Measurements from ENCODE around the gene REEP1. TPM values are rescaled to one million over a fixed set of nuclear protein-coding genes. Genes with fewer than 3 reads are reported as not detected.

The REEP1 gene
- total and polyA plus RNA-seq, 2 donors, result 0.38 to 1.3 TPM

DNA sequence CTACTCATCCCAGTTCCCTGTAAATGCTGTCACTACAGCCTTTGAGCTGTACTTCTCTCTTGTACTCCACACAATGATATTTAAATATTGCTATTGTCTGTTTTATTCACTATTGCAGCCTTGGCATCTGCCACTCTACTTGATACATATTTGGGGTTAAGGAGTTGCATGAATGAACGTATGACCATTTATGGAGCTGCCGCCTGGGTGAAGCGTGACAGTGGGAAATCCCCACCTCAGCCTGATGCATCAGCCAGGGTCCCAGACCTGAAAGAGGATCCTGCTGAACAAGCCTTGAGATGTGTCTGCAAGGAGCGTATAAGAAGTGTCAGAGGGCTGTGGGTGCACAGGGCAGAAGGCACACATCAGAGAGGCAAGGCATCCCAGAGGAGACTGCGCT lies 99.1 kb downstream of the REEP1 start:
- Histone ChIP-seq H3K4me1 (ENCODE audit: control insufficient read depth in 2 of 2, insufficient read depth in 2 of 2, low read length in 2 of 2) (peaks cover 0 to 5% of the 10 kb centered on the region in 2 donors), H3K36me3 (ENCODE audit: control insufficient read depth in 2 of 2, insufficient read depth in 2 of 2, low read length in 1 of 2) (no peaks in the 10 kb centered on the region), H3K9me3 (ENCODE audit: control insufficient read depth in 2 of 2, insufficient read depth in 1 of 2, low read length in 1 of 2) (no peaks in the 10 kb centered on the region), H3K27me3 (ENCODE audit: control insufficient read depth in 2 of 2, insufficient read depth in 1 of 2, low read length in 1 of 2) (no peaks in the 10 kb centered on the region), H3K4me3 (ENCODE audit: low read length in 2 of 2) (no peak overlapping the region), H3K27ac (ENCODE audit: low read depth in 1 of 2, low read length in 1 of 2) (no peak overlapping the region)
- WGBS, result 74% methylated on average over 5 of the region's 5 CpGs
- peak in 5 of 9 donors; percentile 8 to 45 (median 14) for DNase-seq (ENCODE audit: low read depth in 6 of 9, low spot score in 9 of 9)

DNA sequence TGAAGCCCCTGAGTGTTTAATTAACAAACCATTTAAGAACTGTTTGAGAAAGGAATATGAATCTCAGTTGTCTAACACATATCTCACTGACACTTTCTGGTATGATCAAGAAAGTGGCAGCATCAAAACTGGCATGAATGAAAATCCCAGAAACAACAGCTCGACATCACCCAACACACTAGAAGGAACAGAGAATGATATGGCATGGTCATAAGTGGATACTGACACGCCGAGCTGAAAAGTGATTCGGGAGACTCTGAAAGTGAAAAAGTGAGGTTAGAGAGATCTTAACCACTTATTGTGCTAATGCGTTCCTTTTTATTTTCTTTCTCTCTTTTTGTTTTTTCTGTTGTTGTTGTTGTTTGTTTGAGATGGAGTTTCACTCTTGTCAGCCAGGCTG lies 100.3 kb downstream of the REEP1 start:
- H3K27me3 ChIP-seq (ENCODE audit: control insufficient read depth in 2 of 2, insufficient read depth in 1 of 2, low read length in 1 of 2), result no peaks in the 10 kb centered on the region
- no peak for DNase-seq (ENCODE audit: low read depth in 6 of 9, low spot score in 9 of 9)
- no peak overlapping the region for H3K4me3 ChIP-seq (ENCODE audit: low read length in 2 of 2)
- peaks cover 0 to 5% of the 10 kb centered on the region in 2 donors for H3K4me1 ChIP-seq (ENCODE audit: control insufficient read depth in 2 of 2, insufficient read depth in 2 of 2, low read length in 2 of 2)
- H3K36me3 ChIP-seq (ENCODE audit: control insufficient read depth in 2 of 2, insufficient read depth in 2 of 2, low read length in 1 of 2), result no peaks in the 10 kb centered on the region
- no peak overlapping the region for H3K27ac ChIP-seq (ENCODE audit: low read depth in 1 of 2, low read length in 1 of 2)
- H3K9me3 ChIP-seq (ENCODE audit: control insufficient read depth in 2 of 2, insufficient read depth in 1 of 2, low read length in 1 of 2), result no peaks in the 10 kb centered on the region
- WGBS, result 89% methylated on average over 5 of the region's 5 CpGs

DNA sequence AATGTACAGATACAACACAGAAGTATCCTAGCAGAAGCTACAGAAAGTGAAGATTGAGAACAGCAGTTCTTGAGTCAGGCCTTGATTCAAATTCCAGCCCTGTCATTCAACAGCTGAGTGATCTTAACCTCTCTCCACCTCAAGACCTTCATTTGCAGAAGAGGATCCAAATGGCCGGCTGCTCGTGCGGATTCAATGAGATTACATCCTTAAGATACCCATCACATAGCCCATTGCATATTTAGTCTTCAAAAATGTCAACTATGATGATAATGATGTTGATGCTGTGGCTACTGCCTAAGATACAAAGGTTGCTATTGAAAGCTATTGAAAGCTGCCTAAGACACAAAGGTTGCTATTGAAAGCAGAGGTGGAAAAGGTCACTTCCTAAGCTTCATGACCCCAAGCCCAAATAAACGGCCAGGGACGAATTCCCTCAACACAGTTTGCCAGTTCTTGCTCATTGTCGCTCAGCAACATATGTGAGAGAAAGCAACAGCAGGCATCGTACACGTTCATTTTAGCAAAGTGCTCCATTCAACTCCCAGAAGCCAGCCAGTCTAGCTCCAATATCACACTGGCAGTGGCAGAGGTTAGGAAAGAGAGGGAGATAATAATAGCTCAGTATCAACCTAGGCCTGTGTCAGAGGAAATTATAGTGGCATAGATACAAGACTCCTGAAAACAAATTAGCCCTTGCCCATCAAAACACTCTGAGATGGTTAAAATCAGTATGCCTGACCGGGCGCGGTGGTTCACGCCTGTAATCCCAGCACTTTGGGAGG lies 102.0 kb downstream of the REEP1 start:
- no peak overlapping the region for H3K27ac ChIP-seq (ENCODE audit: low read depth in 1 of 2, low read length in 1 of 2)

DNA sequence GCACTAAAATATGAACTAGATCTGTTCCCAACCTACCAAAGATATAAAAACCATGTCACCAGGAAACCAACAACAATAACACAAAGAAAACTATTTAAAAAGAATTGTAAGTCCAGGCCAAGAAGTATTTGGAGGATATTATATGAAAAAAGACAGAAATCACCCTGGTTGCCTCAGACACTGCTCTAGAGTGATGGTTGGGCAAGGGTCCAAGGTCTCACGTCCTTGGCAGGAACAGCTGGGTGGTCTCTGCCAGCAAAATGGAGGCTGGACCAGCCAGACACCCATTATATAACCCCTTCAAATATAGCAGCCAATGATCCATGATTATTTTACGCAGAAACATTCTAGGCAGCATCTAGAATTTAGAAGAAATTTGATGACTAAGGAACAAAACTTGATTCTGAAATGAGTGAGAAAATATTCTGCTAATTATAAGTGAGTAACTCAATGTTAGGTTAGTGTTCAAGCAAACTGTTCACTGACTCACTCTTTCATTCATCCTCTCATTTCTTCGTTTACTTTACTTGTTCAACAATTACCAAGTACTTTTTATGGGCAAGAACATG lies 102.8 kb downstream of the REEP1 start:
- H3K4me1 ChIP-seq (ENCODE audit: control insufficient read depth in 2 of 2, insufficient read depth in 2 of 2, low read length in 2 of 2), result peaks cover 0 to 5% of the 10 kb centered on the region in 2 donors
- no peaks in the 10 kb centered on the region for H3K9me3 ChIP-seq (ENCODE audit: control insufficient read depth in 2 of 2, insufficient read depth in 1 of 2, low read length in 1 of 2)
- 88% methylated on average over 3 of the region's 3 CpGs for WGBS
- no peak overlapping the region for H3K4me3 ChIP-seq (ENCODE audit: low read length in 2 of 2)
- H3K36me3 ChIP-seq (ENCODE audit: control insufficient read depth in 2 of 2, insufficient read depth in 2 of 2, low read length in 1 of 2), result no peaks in the 10 kb centered on the region
- no peak overlapping the region for H3K27ac ChIP-seq (ENCODE audit: low read depth in 1 of 2, low read length in 1 of 2)
- DNase-seq (ENCODE audit: low read depth in 6 of 9, low spot score in 9 of 9), result no peak
- H3K27me3 ChIP-seq (ENCODE audit: control insufficient read depth in 2 of 2, insufficient read depth in 1 of 2, low read length in 1 of 2), result no peaks in the 10 kb centered on the region

More for the DNA sequence above, 102.0 kb downstream of the REEP1 start:
- Histone ChIP-seq H3K27me3 (ENCODE audit: control insufficient read depth in 2 of 2, insufficient read depth in 1 of 2, low read length in 1 of 2) (no peaks in the 10 kb centered on the region), H3K4me3 (ENCODE audit: low read length in 2 of 2) (no peak overlapping the region), H3K4me1 (ENCODE audit: control insufficient read depth in 2 of 2, insufficient read depth in 2 of 2, low read length in 2 of 2) (peaks cover 0 to 5% of the 10 kb centered on the region in 2 donors), H3K36me3 (ENCODE audit: control insufficient read depth in 2 of 2, insufficient read depth in 2 of 2, low read length in 1 of 2) (no peaks in the 10 kb centered on the region), H3K9me3 (ENCODE audit: control insufficient read depth in 2 of 2, insufficient read depth in 1 of 2, low read length in 1 of 2) (no peaks in the 10 kb centered on the region)
- no peak for DNase-seq (ENCODE audit: low read depth in 6 of 9, low spot score in 9 of 9)
- WGBS, result 91% methylated on average over 12 of the region's 12 CpGs

DNA sequence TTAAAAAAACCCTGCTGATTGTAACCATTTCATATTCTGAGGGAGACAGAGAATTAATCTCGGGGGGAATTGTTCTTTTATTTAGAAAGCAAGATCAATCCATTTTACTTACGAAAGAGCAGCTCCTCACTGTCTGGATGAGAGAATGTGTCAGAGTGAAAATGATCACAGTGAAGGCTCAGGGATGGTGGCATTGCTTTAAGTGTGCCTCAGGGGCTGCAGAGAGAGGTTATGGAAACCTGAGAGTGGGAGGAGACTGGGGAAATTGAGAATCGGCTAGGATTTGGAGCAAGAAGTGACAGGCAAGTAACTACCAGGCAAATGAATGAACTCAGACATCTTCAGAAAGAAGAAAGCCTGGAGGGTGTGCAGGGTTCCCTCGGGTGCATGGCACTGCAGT lies 104.0 kb downstream of the REEP1 start:
- no peak overlapping the region for H3K27ac ChIP-seq (ENCODE audit: low read depth in 1 of 2, low read length in 1 of 2)
- WGBS, result 86% methylated on average over 4 of the region's 4 CpGs
- H3K4me1 ChIP-seq (ENCODE audit: control insufficient read depth in 2 of 2, insufficient read depth in 2 of 2, low read length in 2 of 2), result peaks cover 0 to 6% of the 10 kb centered on the region in 2 donors
- no peaks in the 10 kb centered on the region for H3K36me3 ChIP-seq (ENCODE audit: control insufficient read depth in 2 of 2, insufficient read depth in 2 of 2, low read length in 1 of 2)
- no peak for DNase-seq (ENCODE audit: low read depth in 6 of 9, low spot score in 9 of 9)
- H3K4me3 ChIP-seq (ENCODE audit: low read length in 2 of 2), result no peak overlapping the region
- H3K9me3 ChIP-seq (ENCODE audit: control insufficient read depth in 2 of 2, insufficient read depth in 1 of 2, low read length in 1 of 2), result no peaks in the 10 kb centered on the region
- H3K27me3 ChIP-seq (ENCODE audit: control insufficient read depth in 2 of 2, insufficient read depth in 1 of 2, low read length in 1 of 2), result no peaks in the 10 kb centered on the region

DNA sequence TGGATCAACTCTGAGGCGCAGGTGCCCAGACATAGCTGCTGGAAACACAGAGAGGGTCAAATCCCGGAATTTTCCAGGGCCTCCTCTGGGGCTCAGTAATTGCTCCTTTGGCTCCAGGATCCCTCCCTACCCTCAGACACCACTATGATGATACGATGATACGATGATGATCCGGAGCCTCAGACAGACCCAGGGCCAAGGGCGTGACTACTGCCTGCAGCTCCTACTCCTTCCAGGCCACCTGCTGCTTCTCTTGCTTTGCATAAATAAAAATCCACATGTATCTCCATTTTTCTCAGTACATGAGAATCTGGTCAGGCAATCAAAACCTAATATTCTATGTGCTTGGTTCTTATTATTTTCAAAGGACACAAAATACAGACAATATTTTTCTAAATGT lies 104.5 kb downstream of the REEP1 start:
- Histone ChIP-seq H3K4me3 (ENCODE audit: low read length in 2 of 2) (no peak overlapping the region), H3K9me3 (ENCODE audit: control insufficient read depth in 2 of 2, insufficient read depth in 1 of 2, low read length in 1 of 2) (no peaks in the 10 kb centered on the region), H3K36me3 (ENCODE audit: control insufficient read depth in 2 of 2, insufficient read depth in 2 of 2, low read length in 1 of 2) (no peaks in the 10 kb centered on the region), H3K4me1 (ENCODE audit: control insufficient read depth in 2 of 2, insufficient read depth in 2 of 2, low read length in 2 of 2) (peaks cover 0 to 6% of the 10 kb centered on the region in 2 donors), H3K27ac (ENCODE audit: low read depth in 1 of 2, low read length in 1 of 2) (no peak overlapping the region), H3K27me3 (ENCODE audit: control insufficient read depth in 2 of 2, insufficient read depth in 1 of 2, low read length in 1 of 2) (no peaks in the 10 kb centered on the region)
- WGBS, result 95% methylated on average over 6 of the region's 6 CpGs
- DNase-seq (ENCODE audit: low read depth in 6 of 9, low spot score in 9 of 9), result no peak

DNA sequence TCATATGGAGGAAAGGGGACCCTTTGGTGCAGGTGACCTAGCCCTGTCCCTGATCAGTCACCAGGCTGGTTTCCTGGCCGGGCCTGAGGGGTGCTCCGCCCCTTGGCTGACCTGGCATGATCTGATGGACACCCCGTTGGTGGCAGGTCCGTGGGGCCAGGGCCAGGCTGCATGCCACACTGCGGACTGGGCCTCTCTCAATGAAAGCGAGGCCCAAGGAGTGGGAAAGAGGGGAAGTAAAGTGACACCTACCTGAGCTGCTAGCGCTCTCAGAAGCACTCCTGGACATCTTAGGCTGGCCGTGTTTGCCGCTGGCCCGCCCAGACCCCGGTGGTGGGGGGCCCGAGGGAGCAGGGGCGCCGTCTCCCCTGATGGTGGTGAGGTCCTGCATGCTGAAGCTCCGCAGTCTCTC lies 105.0 kb downstream of the REEP1 start:
- Histone ChIP-seq H3K36me3 (ENCODE audit: control insufficient read depth in 2 of 2, insufficient read depth in 2 of 2, low read length in 1 of 2) (no peaks in the 10 kb centered on the region), H3K27ac (ENCODE audit: low read depth in 1 of 2, low read length in 1 of 2) (no peak overlapping the region), H3K4me1 (ENCODE audit: control insufficient read depth in 2 of 2, insufficient read depth in 2 of 2, low read length in 2 of 2) (peaks cover 0 to 6% of the 10 kb centered on the region in 2 donors), H3K9me3 (ENCODE audit: control insufficient read depth in 2 of 2, insufficient read depth in 1 of 2, low read length in 1 of 2) (no peaks in the 10 kb centered on the region), H3K4me3 (ENCODE audit: low read length in 2 of 2) (no peak overlapping the region), H3K27me3 (ENCODE audit: control insufficient read depth in 2 of 2, insufficient read depth in 1 of 2, low read length in 1 of 2) (no peaks in the 10 kb centered on the region)
- 95% methylated on average over 15 of the region's 15 CpGs for WGBS
- DNase-seq (ENCODE audit: low read depth in 6 of 9, low spot score in 9 of 9), result no peak

DNA sequence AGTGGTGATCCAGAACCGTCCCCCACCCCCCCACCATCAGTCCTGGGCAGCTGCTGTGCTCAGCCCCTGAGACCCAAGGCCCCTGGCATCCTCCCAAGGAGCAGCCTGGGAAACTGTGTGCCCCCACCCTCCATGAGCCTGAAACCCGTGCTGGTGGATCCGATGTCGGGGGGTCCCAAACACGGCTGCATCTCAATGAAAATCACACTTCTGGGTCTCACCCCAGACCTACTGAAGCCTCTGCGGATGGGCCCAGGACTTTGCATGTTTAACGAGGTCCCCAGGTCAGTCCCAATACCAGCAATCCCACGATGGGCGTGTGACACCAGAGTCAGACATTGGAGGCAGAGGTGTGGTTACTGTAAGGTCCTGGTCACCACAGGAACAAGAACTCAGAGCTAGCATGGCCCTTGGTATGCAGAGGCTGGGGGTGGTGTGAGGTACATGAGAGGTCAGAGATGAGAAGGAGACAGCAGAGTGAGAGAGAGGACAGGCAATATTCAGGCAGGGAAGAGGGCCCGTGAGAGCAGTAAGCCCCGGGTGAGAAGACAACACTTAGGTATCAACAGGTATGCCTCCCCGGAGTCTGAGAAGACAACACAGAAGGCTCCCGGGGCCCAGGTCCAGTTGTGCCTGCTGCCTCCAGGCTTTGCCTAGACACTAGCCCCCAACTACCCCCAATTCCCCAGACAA lies 105.6 kb downstream of the REEP1 start:
- Histone ChIP-seq H3K36me3 (ENCODE audit: control insufficient read depth in 2 of 2, insufficient read depth in 2 of 2, low read length in 1 of 2) (no peaks in the 10 kb centered on the region), H3K4me1 (ENCODE audit: control insufficient read depth in 2 of 2, insufficient read depth in 2 of 2, low read length in 2 of 2) (peaks cover 0 to 6% of the 10 kb centered on the region in 2 donors), H3K9me3 (ENCODE audit: control insufficient read depth in 2 of 2, insufficient read depth in 1 of 2, low read length in 1 of 2) (no peaks in the 10 kb centered on the region), H3K27me3 (ENCODE audit: control insufficient read depth in 2 of 2, insufficient read depth in 1 of 2, low read length in 1 of 2) (no peaks in the 10 kb centered on the region), H3K4me3 (ENCODE audit: low read length in 2 of 2) (no peak overlapping the region), H3K27ac (ENCODE audit: low read depth in 1 of 2, low read length in 1 of 2) (no peak overlapping the region)
- no peak for DNase-seq (ENCODE audit: low read depth in 6 of 9, low spot score in 9 of 9)
- 98% methylated on average over 13 of the region's 13 CpGs for WGBS

DNA sequence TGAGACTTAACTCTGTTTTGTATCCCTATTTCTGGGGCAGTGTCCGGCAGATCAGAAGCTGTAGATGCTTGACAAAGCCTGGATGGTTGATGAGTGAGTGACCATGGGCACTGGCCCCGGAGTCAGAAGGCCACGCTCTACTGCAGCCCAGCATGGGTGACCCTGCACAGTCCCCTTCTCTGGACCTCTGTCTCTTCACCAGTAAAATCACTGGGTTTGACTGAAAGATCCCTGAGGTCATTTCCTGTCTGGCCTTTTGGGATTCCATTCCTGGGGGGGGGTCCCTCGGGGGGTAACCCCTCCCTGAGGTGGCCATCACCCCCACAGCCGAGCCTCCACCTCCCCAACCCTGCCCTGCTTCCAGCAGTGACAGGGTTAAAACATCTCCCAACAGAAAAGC lies 106.5 kb downstream of the REEP1 start:
- H3K4me1 ChIP-seq (ENCODE audit: control insufficient read depth in 2 of 2, insufficient read depth in 2 of 2, low read length in 2 of 2), result peaks cover 0 to 6% of the 10 kb centered on the region in 2 donors
- WGBS, result 89% methylated on average over 5 of the region's 5 CpGs
- no peaks in the 10 kb centered on the region for H3K9me3 ChIP-seq (ENCODE audit: control insufficient read depth in 2 of 2, insufficient read depth in 1 of 2, low read length in 1 of 2)
- H3K27ac ChIP-seq (ENCODE audit: low read depth in 1 of 2, low read length in 1 of 2), result no peak overlapping the region
- H3K27me3 ChIP-seq (ENCODE audit: control insufficient read depth in 2 of 2, insufficient read depth in 1 of 2, low read length in 1 of 2), result no peaks in the 10 kb centered on the region
- H3K36me3 ChIP-seq (ENCODE audit: control insufficient read depth in 2 of 2, insufficient read depth in 2 of 2, low read length in 1 of 2), result no peaks in the 10 kb centered on the region
- no peak for DNase-seq (ENCODE audit: low read depth in 6 of 9, low spot score in 9 of 9)
- H3K4me3 ChIP-seq (ENCODE audit: low read length in 2 of 2), result no peak overlapping the region
